PC-9 (cell line): ENCODE data around the gene SBF1. TPM values are rescaled to one million over a fixed set of nuclear protein-coding genes. Genes with fewer than 3 reads are reported as not detected.

Source experiments
- BruUV-seq: library from RNA; stranded (reverse); fragments of 400-500 nt; replicated peaks from 2 replicates; lab custom pipeline; 2021; lab: Mats Ljungman, UMichigan
- CTCF ChIA-PET: fragments of 300-600 bp; sonication (Branson Sonifier 250); formaldehyde crosslinking; loops from one replicate; lab custom pipeline; 2022; ENCODE audit warnings: antibody characterized with exemption; lab: Charles Lee
- POLR2A ChIA-PET: fragments of 300-600 bp; sonication (Branson Sonifier 250); formaldehyde crosslinking; loops from one replicate; lab custom pipeline; 2022; ENCODE audit warnings: antibody characterized with exemption; ENCODE audit not compliant: unreplicated experiment; lab: Charles Lee
- DNase-seq, 2 experiments: peaks; one replicate each; pipeline versions ENCODE4 v3.0.0 to v3.0.0-alpha.2; 2015 to 2022; ENCODE audit warnings: mixed read lengths in 1 of 2
- H2AFZ ChIP-seq: fragments of 200-600 bp; sonication (generic); 2 replicates; pipeline ENCODE4 v1.8.1; 2017; ENCODE audit warnings: antibody characterized with exemption
- H3F3A ChIP-seq: fragments of 200-600 bp; sonication (generic); 2 replicates; pipeline ENCODE4 v1.8.1; 2017; ENCODE audit warnings: antibody characterized with exemption, mild to moderate bottlenecking, low read depth; ENCODE audit not compliant: insufficient read depth
- H3K27ac ChIP-seq: fragments of 200-600 bp; sonication (generic); 2 replicates; pipeline ENCODE4 v1.6.1; 2016; ENCODE audit warnings: mixed run types
- H3K27me3 ChIP-seq: fragments of 200-600 bp; sonication (generic); 2 replicates; pipeline ENCODE4 v1.6.1; 2016; ENCODE audit warnings: low read depth, mixed run types; ENCODE audit not compliant: insufficient read depth
- H3K36me3 ChIP-seq: fragments of 200-600 bp; sonication (generic); 2 replicates; pipeline ENCODE4 v1.6.1; 2016; ENCODE audit warnings: low read depth, mixed run types
- H3K4me1 ChIP-seq: fragments of 200-600 bp; sonication (generic); replicated peaks from 2 replicates; pipeline ENCODE4 v1.6.1; 2016; ENCODE audit warnings: mixed run types; ENCODE audit not compliant: insufficient read depth
- H3K4me2 ChIP-seq: fragments of 200-600 bp; sonication (generic); 2 replicates; pipeline ENCODE4 v1.6.1; 2017; ENCODE audit warnings: mixed run types
- H3K4me3 ChIP-seq: fragments of 200-600 bp; sonication (generic); 2 replicates; pipeline ENCODE4 v1.6.1; 2016; ENCODE audit warnings: mixed run types
- H3K79me2 ChIP-seq: fragments of 200-600 bp; sonication (generic); 2 replicates; pipeline ENCODE4 v1.6.1; 2017; ENCODE audit warnings: low read depth, mixed run types
- H3K9me2 ChIP-seq: fragments of 200-600 bp; sonication (generic); 2 replicates; pipeline ENCODE4 v1.8.1; 2017; ENCODE audit warnings: mild to moderate bottlenecking; ENCODE audit not compliant: insufficient read depth
- H3K9me3 ChIP-seq: fragments of 200-600 bp; sonication (generic); 2 replicates; pipeline ENCODE4 v1.8.1; 2016; ENCODE audit warnings: low read depth; ENCODE audit not compliant: insufficient read depth
- H4K20me1 ChIP-seq: fragments of 200-600 bp; sonication (generic); 2 replicates; pipeline ENCODE4 v1.8.1; 2017; ENCODE audit not compliant: insufficient read depth
- CTCF ChIP-seq: fragments of 200-600 bp; sonication (generic); conservative IDR thresholded peaks from 2 replicates; pipeline ENCODE4 v1.6.1; 2017; ENCODE audit warnings: mixed run types, antibody characterized with exemption, mild to moderate bottlenecking, moderate library complexity
- EZH2 ChIP-seq: fragments of 200-600 bp; sonication (generic); IDR thresholded peaks from 2 replicates; pipeline ENCODE4 v1.8.0; 2017; ENCODE audit warnings: antibody characterized with exemption, low read depth
- intact Hi-C: fragments of 100-400 bp; cut with micrococcal nuclease; formaldehyde crosslinking; loops from one replicate; pipeline ENCODE4 v1.10.0; 2022; ENCODE audit not compliant: unreplicated experiment
- total RNA-seq: library from RNA; stranded (reverse); gene quantifications from 2 replicates; pipeline ENCODE4 v1.2.3, GENCODE V29; 2021

The SBF1 gene
- total RNA-seq, 1 experiment from 2014 or later: 85.2 TPM

- H3K79me2 ChIP-seq: no peaks in the 10 kb centered on the region; the same call in 1 of the 2 replicates
- ChIA-PET CTCF (no interaction called here), POLR2A (no interaction called here)
- no peak overlapping the region for H3K4me2 ChIP-seq
- H3K4me3 ChIP-seq: no peak overlapping the region
- BruUV-seq: no TSS peak
- H3K27me3 ChIP-seq: no peaks in the 10 kb centered on the region
- H3K4me1 ChIP-seq: no peaks in the 10 kb centered on the region
- TF ChIP-seq EZH2 (no peak), CTCF (no peak)
- H2AFZ ChIP-seq: no peak overlapping the region
- H3K27ac ChIP-seq: no peak overlapping the region
- H3K9me2 ChIP-seq: no peaks in the 10 kb centered on the region
- peaks cover 21% of the 10 kb centered on the region for H3F3A ChIP-seq
- DNase-seq: no peak
- H3K36me3 ChIP-seq: peaks cover 33% of the 10 kb centered on the region
- intact Hi-C loops: no loop called here
- H4K20me1 ChIP-seq: peaks cover 13% of the 10 kb centered on the region
- H3K9me3 ChIP-seq: no peaks in the 10 kb centered on the region
Observed at GRCh38 chr22:50422961-50423815, 51.6 kb downstream of the SBF1 start.

- Histone ChIP-seq H3K4me2 (no peak overlapping the region), H3K27ac (no peak overlapping the region), H3K4me3 (no peak overlapping the region), H3K9me2 (no peaks in the 10 kb centered on the region), H2AFZ (no peak overlapping the region), H3K36me3 (peaks cover 34% of the 10 kb centered on the region), H3K79me2 (no peaks in the 10 kb centered on the region), H3K9me3 (no peaks in the 10 kb centered on the region), H3K4me1 (no peaks in the 10 kb centered on the region), H4K20me1 (peaks cover 13% of the 10 kb centered on the region), H3K27me3 (no peaks in the 10 kb centered on the region), H3F3A (peaks cover 16% of the 10 kb centered on the region)
- CTCF ChIA-PET: no interaction called here
- no TSS peak for BruUV-seq
- intact Hi-C loops: no loop called here
- TF ChIP-seq CTCF: no peak
- no peak for TF ChIP-seq EZH2
- no peak for DNase-seq
- POLR2A ChIA-PET: no interaction called here
Observed at GRCh38 chr22:50422046-50422445, 52.8 kb downstream of the SBF1 start.

GRCh38 chr22:50420581-50420980 is 54.3 kb downstream of the SBF1 start:
- Histone ChIP-seq H4K20me1 (peaks cover 13% of the 10 kb centered on the region), H3F3A (peaks cover 4% of the 10 kb centered on the region), H3K4me3 (no peak overlapping the region), H3K9me2 (no peaks in the 10 kb centered on the region), H3K4me2 (no peak overlapping the region), H3K9me3 (no peaks in the 10 kb centered on the region), H2AFZ (no peak overlapping the region), H3K27me3 (no peaks in the 10 kb centered on the region), H3K27ac (no peak overlapping the region), H3K79me2 (no peaks in the 10 kb centered on the region), H3K4me1 (no peaks in the 10 kb centered on the region), H3K36me3 (peaks cover 39% of the 10 kb centered on the region)
- no peak for TF ChIP-seq CTCF
- TF ChIP-seq EZH2: no peak
- intact Hi-C loops: no loop called here
- ChIA-PET POLR2A (interaction anchor here (0.7 kb wide), 1 partner anchor 34 kb away, joined by 3 read pairs; no protein-coding TSS in a partner anchor), CTCF (no interaction called here)
- no peak for DNase-seq
- BruUV-seq: no TSS peak
